BLaER1 treated with 17β-estradiol and CSF1 and Interleukin-3, amounts not matched to agents 10 nM and 100 nM (cell line): Measurements from ENCODE around the gene CEP164.

ENCODE experiments used
- H3K27ac ChIP-seq, 11 experiments: shearing (Covaris generic); formaldehyde crosslinking; 2 replicates each; pipeline ENCODE4 v1.8.1; 2022
- H3K27me3 ChIP-seq, 11 experiments: shearing (Covaris generic); formaldehyde crosslinking; 2 replicates each; pipeline ENCODE4 v1.8.1; 2022
- H3K36me3 ChIP-seq, 11 experiments: shearing (Covaris generic); formaldehyde crosslinking; 2 replicates each; pipeline ENCODE4 v1.8.1; 2022
- H3K4me1 ChIP-seq, 10 experiments: shearing (Covaris generic); formaldehyde crosslinking; 2 replicates each; pipeline ENCODE4 v1.8.1; 2022
- H3K4me2 ChIP-seq, 11 experiments: shearing (Covaris generic); formaldehyde crosslinking; 2 replicates each; pipeline ENCODE4 v1.8.1; 2022
- H3K4me3 ChIP-seq, 10 experiments: shearing (Covaris generic); formaldehyde crosslinking; 2 replicates each; pipeline ENCODE4 v1.8.1; 2022
- H3K9ac ChIP-seq, 11 experiments: shearing (Covaris generic); formaldehyde crosslinking; 2 replicates each; pipeline ENCODE4 v1.8.1; 2022
- H3K9me3 ChIP-seq, 11 experiments: shearing (Covaris generic); formaldehyde crosslinking; replicated peaks in 1 of 11; 2 replicates each; pipeline ENCODE4 v1.8.1; 2022
- H4K20me1 ChIP-seq, 11 experiments: shearing (Covaris generic); formaldehyde crosslinking; 2 replicates each; pipeline ENCODE4 v1.8.1; 2022
- Cebpa-rat ChIP-seq, 11 experiments: shearing (Covaris generic); IDR thresholded peaks; 2 replicates each; pipeline ENCODE4 v1.8.1; 2022

The CEP164 gene

DNA sequence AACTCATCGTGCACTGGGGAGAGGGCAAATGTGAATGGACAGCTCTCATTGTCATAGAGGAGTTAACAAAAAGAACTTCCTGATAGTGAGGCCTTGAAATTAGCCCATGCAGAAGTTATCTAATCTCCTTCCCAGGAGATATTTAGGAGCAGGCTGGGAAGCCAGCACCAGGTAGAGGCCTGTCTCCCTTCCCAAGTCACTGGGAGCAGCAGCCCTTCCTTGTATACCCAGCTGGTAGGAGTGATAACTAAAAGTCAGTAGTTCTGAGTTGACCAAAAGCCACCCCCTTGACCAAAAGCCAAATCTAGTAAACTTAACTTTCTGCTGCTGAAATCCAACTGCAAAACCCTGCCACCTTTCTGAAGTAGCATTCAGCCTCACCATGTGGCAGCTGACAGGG is 37.9 kb upstream of the CEP164 start:
- H3K4me1 ChIP-seq: peaks cover 0 to 8% (median 0%) of the 10 kb centered on the region in 10 experiments; a peak in 3 of 20 replicates
- TF ChIP-seq Cebpa-rat (IDR thresholded peaks at IDR 0.05): no peak

GRCh38 chr11:117290809-117291396 is 36.8 kb upstream of the CEP164 start, which contains the start of gene BACE1-AS:
Gene BACE1-AS, plus strand, starts transcription at chr11:117291346.
- Histone ChIP-seq H3K27me3 (no peaks in the 10 kb centered on the region), H3K4me3 (no peak within 1 kb of the TSS), H3K9ac (no peak within 1 kb of the TSS), H4K20me1 (0 out of 22 replicates have a peak, but pooled peaks cover 0 to 8% (median 0%) of the 10 kb centered on the region in 11 experiments), H3K9me3 (no peaks in the 10 kb centered on the region), H3K27ac (no peak within 1 kb of the TSS), H3K4me1 (peaks cover 0 to 8% (median 0%) of the 10 kb centered on the region in 10 experiments; a peak in 3 of 20 replicates), H3K36me3 (peaks cover 37 to 96% (median 74%) of the 10 kb centered on the region in 11 experiments), H3K4me2 (no peak within 1 kb of the TSS)
- TF ChIP-seq Cebpa-rat (IDR thresholded peaks at IDR 0.05): no peak; a peak in 1 of 22 replicates

More for the DNA sequence above, 37.9 kb upstream of the CEP164 start:
- no peak overlapping the region for H3K27ac ChIP-seq
- H3K4me3 ChIP-seq: no peak overlapping the region
- 0 out of 22 replicates have a peak, but pooled peaks cover 0 to 8% (median 0%) of the 10 kb centered on the region in 11 experiments for H4K20me1 ChIP-seq
- H3K36me3 ChIP-seq: peaks cover 47 to 96% (median 85%) of the 10 kb centered on the region in 11 experiments
- no peaks in the 10 kb centered on the region for H3K9me3 ChIP-seq
- H3K27me3 ChIP-seq: no peaks in the 10 kb centered on the region
- no peak overlapping the region for H3K4me2 ChIP-seq
- H3K9ac ChIP-seq: no peak overlapping the region

DNA sequence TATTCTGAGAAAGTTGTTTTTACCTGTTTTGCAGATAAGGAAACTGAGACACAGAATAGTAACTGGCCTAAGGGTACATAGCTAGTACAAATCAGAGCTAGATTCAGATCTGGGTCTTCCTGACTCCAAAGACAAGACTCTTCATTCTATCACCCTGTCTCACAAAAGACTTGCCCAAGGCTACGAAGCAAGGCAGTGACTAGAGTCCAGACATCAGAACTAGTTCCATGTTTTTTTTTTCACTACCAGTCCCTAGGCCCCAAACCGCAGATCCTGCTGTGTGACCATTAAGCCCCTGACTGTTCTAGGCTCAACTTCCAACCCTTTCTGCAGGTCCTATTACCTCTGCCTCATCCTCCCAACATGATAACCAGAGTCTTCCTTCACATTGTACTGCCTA is 35.0 kb upstream of the CEP164 start:
- H3K27me3 ChIP-seq: no peaks in the 10 kb centered on the region
- H3K9me3 ChIP-seq: no peaks in the 10 kb centered on the region
- H3K4me1 ChIP-seq: peaks cover 0 to 8% (median 0%) of the 10 kb centered on the region in 10 experiments; a peak in 3 of 20 replicates
- H3K27ac ChIP-seq: no peak overlapping the region
- H4K20me1 ChIP-seq: 0 out of 22 replicates have a peak, but pooled peaks cover 0 to 8% (median 0%) of the 10 kb centered on the region in 11 experiments
- peaks cover 29 to 90% (median 58%) of the 10 kb centered on the region in 11 experiments for H3K36me3 ChIP-seq
- H3K4me2 ChIP-seq: no peak overlapping the region
- no peak overlapping the region for H3K4me3 ChIP-seq
- no peak overlapping the region for H3K9ac ChIP-seq
- no peak for TF ChIP-seq Cebpa-rat (IDR thresholded peaks at IDR 0.05)

- Histone ChIP-seq H3K9ac (no peak overlapping the region), H3K27ac (no peak overlapping the region), H3K4me3 (no peak overlapping the region), H4K20me1 (no peaks in the 10 kb centered on the region), H3K4me1 (peaks cover 0 to 8% (median 0%) of the 10 kb centered on the region in 10 experiments; a peak in 4 of 20 replicates), H3K9me3 (no peaks in the 10 kb centered on the region), H3K4me2 (no peak overlapping the region), H3K27me3 (no peaks in the 10 kb centered on the region), H3K36me3 (peaks cover 3 to 60% (median 28%) of the 10 kb centered on the region in 11 experiments; a peak in 19 of 22 replicates)
- no peak for TF ChIP-seq Cebpa-rat (IDR thresholded peaks at IDR 0.05)
Observed at GRCh38 chr11:117295438-117296137, 32.1 kb upstream of the CEP164 start.

- Histone ChIP-seq H3K4me2 (no peak overlapping the region), H3K4me3 (no peak overlapping the region), H3K27me3 (no peaks in the 10 kb centered on the region), H3K9ac (no peak overlapping the region), H4K20me1 (no peaks in the 10 kb centered on the region), H3K27ac (no peak overlapping the region), H3K9me3 (no peaks in the 10 kb centered on the region), H3K36me3 (peaks cover 0 to 47% (median 15%) of the 10 kb centered on the region in 11 experiments; a peak in 14 of 22 replicates), H3K4me1 (peaks cover 0 to 10% (median 0%) of the 10 kb centered on the region in 10 experiments; a peak in 1 of 20 replicates)
- TF ChIP-seq Cebpa-rat (IDR thresholded peaks at IDR 0.05): no peak
Observed at GRCh38 chr11:117296881-117297280, 30.8 kb upstream of the CEP164 start.

DNA sequence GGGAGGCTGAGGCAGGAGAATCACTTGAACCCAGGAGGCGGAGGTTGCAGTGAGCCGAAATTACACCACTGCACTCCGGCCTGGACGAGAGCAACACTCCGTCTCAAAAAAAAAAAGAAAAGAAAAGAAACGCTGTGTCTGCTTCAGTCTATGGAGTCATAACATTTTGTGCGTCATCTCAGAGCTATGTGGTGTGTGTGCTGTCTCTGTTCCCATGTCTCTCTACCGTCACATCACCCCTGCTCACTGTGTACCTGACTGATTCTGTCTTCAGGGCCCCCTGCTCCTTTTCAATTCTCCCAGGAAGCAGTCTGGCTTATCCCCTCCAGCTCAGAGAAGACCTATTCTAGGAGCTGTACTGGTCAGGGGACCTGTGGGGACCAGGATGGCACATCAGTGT is 29.5 kb upstream of the CEP164 start:
- no peak for TF ChIP-seq Cebpa-rat (IDR thresholded peaks at IDR 0.05)
- Histone ChIP-seq H3K4me1 (peaks cover 0 to 10% (median 3%) of the 10 kb centered on the region in 10 experiments; a peak in 12 of 20 replicates), H3K27ac (no peak overlapping the region), H3K4me2 (no peak overlapping the region), H3K36me3 (peaks cover 0 to 35% (median 10%) of the 10 kb centered on the region in 11 experiments; a peak in 10 of 22 replicates), H3K27me3 (no peaks in the 10 kb centered on the region), H4K20me1 (no peaks in the 10 kb centered on the region), H3K4me3 (no peak overlapping the region), H3K9ac (no peak overlapping the region), H3K9me3 (no peaks in the 10 kb centered on the region)

GRCh38 chr11:117299351-117300282 is 28.0 kb upstream of the CEP164 start:
- Histone ChIP-seq H3K4me1 (peaks cover 0 to 12% (median 10%) of the 10 kb centered on the region in 10 experiments; a peak in 12 of 20 replicates), H3K4me3 (no peak overlapping the region), H3K4me2 (no peak overlapping the region), H3K9ac (no peak overlapping the region), H4K20me1 (no peaks in the 10 kb centered on the region), H3K27me3 (no peaks in the 10 kb centered on the region), H3K9me3 (no peaks in the 10 kb centered on the region), H3K27ac (0 out of 22 replicates have a peak overlapping the region, but pooled peaks of 1 of the 11 experiments have one; percentile 5), H3K36me3 (peaks cover 0 to 24% (median 6%) of the 10 kb centered on the region in 11 experiments; a peak in 6 of 22 replicates)
- no peak for TF ChIP-seq Cebpa-rat (IDR thresholded peaks at IDR 0.05)

DNA sequence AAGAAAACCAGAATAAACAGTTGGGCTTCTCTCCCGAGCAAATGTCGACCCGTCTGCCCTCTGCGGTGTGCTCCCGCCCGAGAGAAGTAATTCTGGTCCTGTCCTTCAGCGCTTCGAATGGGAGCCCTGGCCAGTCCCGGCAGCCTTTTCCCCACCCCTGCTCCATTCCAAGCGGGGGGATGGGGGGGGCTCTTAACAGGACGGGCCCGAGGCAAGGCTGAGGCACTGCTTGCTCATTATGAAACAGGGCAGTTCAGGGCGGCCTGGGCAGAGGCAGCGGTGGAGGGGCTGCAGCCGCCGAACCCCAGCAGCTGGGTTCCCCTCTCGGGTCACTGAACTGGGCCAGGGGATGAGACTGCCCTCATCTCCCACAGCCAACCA is 27.4 kb upstream of the CEP164 start:
- Histone ChIP-seq H3K27me3 (no peaks in the 10 kb centered on the region), H3K36me3 (peaks cover 0 to 17% (median under 1%) of the 10 kb centered on the region in 11 experiments; a peak in 5 of 22 replicates), H3K4me1 (peaks cover 0 to 12% (median 10%) of the 10 kb centered on the region in 10 experiments; a peak in 12 of 20 replicates), H3K9ac (no peak overlapping the region), H3K4me2 (no peak overlapping the region), H4K20me1 (no peaks in the 10 kb centered on the region; a peak in 1 of 22 replicates), H3K27ac (no peak overlapping the region), H3K4me3 (no peak overlapping the region), H3K9me3 (no peaks in the 10 kb centered on the region)
- no peak for TF ChIP-seq Cebpa-rat (IDR thresholded peaks at IDR 0.05)
